Measurements from ENCODE around the gene CPXM1.
A peak's percentile ranks its signal among the peaks of the same experiment; 100 is the strongest.

CPXM1 gene

GRCh38 chr20:2799271-2799670 is 1.2 kb downstream of the CPXM1 start:
- peak overlapping the region; percentile 89 for H3K4me3 Mint-ChIP-seq
- peaks cover 15% of the 10 kb centered on the region for H3K4me1 Mint-ChIP-seq (ENCODE audit: low read depth)
- H3K27me3 Mint-ChIP-seq (ENCODE audit: low read depth), result peaks cover 62% of the 10 kb centered on the region
- H3K9me3 Mint-ChIP-seq, result no peaks in the 10 kb centered on the region
- peaks cover 3% of the 10 kb centered on the region for H3K36me3 Mint-ChIP-seq (ENCODE audit: low read depth)
- no peak overlapping the region for H3K27ac Mint-ChIP-seq

GRCh38 chr20:2798814-2799213 is 1.6 kb downstream of the CPXM1 start:
- Mint-ChIP-seq H3K27ac (no peak overlapping the region), H3K36me3 (ENCODE audit: low read depth) (peaks cover 3% of the 10 kb centered on the region), H3K27me3 (ENCODE audit: low read depth) (peaks cover 57% of the 10 kb centered on the region), H3K9me3 (no peaks in the 10 kb centered on the region), H3K4me3 (no peak overlapping the region), H3K4me1 (ENCODE audit: low read depth) (peaks cover 15% of the 10 kb centered on the region)

- Mint-ChIP-seq H3K27me3 (ENCODE audit: low read depth) (peaks cover 56% of the 10 kb centered on the region), H3K36me3 (ENCODE audit: low read depth) (peaks cover 3% of the 10 kb centered on the region), H3K4me3 (no peak overlapping the region), H3K4me1 (ENCODE audit: low read depth) (peaks cover 15% of the 10 kb centered on the region), H3K27ac (no peak overlapping the region), H3K9me3 (no peaks in the 10 kb centered on the region)
Observed at GRCh38 chr20:2798095-2798805, 2.2 kb downstream of the CPXM1 start.

GRCh38 chr20:2797136-2797983 is 3.1 kb downstream of the CPXM1 start:
- Mint-ChIP-seq H3K9me3 (no peaks in the 10 kb centered on the region), H3K4me1 (ENCODE audit: low read depth) (peaks cover 15% of the 10 kb centered on the region), H3K4me3 (no peak overlapping the region), H3K36me3 (ENCODE audit: low read depth) (peaks cover 3% of the 10 kb centered on the region), H3K27ac (no peak overlapping the region), H3K27me3 (ENCODE audit: low read depth) (peaks cover 54% of the 10 kb centered on the region)

- Mint-ChIP-seq H3K4me1 (ENCODE audit: low read depth) (peaks cover 13% of the 10 kb centered on the region), H3K27me3 (ENCODE audit: low read depth) (peaks cover 54% of the 10 kb centered on the region), H3K9me3 (no peaks in the 10 kb centered on the region), H3K4me3 (no peak overlapping the region), H3K27ac (no peak overlapping the region), H3K36me3 (ENCODE audit: low read depth) (peaks cover 3% of the 10 kb centered on the region)
Observed at GRCh38 chr20:2796011-2796660, 4.3 kb downstream of the CPXM1 start.

- Mint-ChIP-seq H3K9me3 (no peaks in the 10 kb centered on the region), H3K4me3 (no peak overlapping the region), H3K4me1 (ENCODE audit: low read depth) (peaks cover 8% of the 10 kb centered on the region), H3K27ac (no peak overlapping the region), H3K27me3 (ENCODE audit: low read depth) (peaks cover 52% of the 10 kb centered on the region), H3K36me3 (ENCODE audit: low read depth) (peaks cover 3% of the 10 kb centered on the region)
Observed at GRCh38 chr20:2795451-2795850, 5.0 kb downstream of the CPXM1 start.

- Mint-ChIP-seq H3K27ac (no peak overlapping the region), H3K4me3 (no peak overlapping the region), H3K36me3 (ENCODE audit: low read depth) (peaks cover 2% of the 10 kb centered on the region), H3K4me1 (ENCODE audit: low read depth) (peaks cover 6% of the 10 kb centered on the region), H3K9me3 (no peaks in the 10 kb centered on the region), H3K27me3 (ENCODE audit: low read depth) (peaks cover 52% of the 10 kb centered on the region)
Observed at GRCh38 chr20:2794866-2795447, 5.5 kb downstream of the CPXM1 start.

- peaks cover 47% of the 10 kb centered on the region for H3K27me3 Mint-ChIP-seq (ENCODE audit: low read depth)
- no peak overlapping the region for H3K27ac Mint-ChIP-seq
Observed at GRCh38 chr20:2794202-2794748, 6.2 kb downstream of the CPXM1 start.

GRCh38 chr20:2793471-2793870 is 7.0 kb downstream of the CPXM1 start:
- Mint-ChIP-seq H3K27ac (no peak overlapping the region), H3K27me3 (ENCODE audit: low read depth) (peaks cover 46% of the 10 kb centered on the region), H3K9me3 (no peaks in the 10 kb centered on the region), H3K4me3 (no peak overlapping the region), H3K4me1 (ENCODE audit: low read depth) (no peaks in the 10 kb centered on the region), H3K36me3 (ENCODE audit: low read depth) (no peaks in the 10 kb centered on the region)

More at GRCh38 chr20:2794202-2794748, 6.2 kb downstream of the CPXM1 start:
- Mint-ChIP-seq H3K4me1 (ENCODE audit: low read depth) (no peaks in the 10 kb centered on the region), H3K36me3 (ENCODE audit: low read depth) (no peaks in the 10 kb centered on the region), H3K9me3 (no peaks in the 10 kb centered on the region), H3K4me3 (no peak overlapping the region)

GRCh38 chr20:2783908-2784566 is 16.4 kb downstream of the CPXM1 start:
- Mint-ChIP-seq H3K27ac (no peak overlapping the region), H3K9me3 (no peaks in the 10 kb centered on the region), H3K4me1 (ENCODE audit: low read depth) (peaks cover 4% of the 10 kb centered on the region), H3K27me3 (ENCODE audit: low read depth) (peaks cover 39% of the 10 kb centered on the region), H3K36me3 (ENCODE audit: low read depth) (no peaks in the 10 kb centered on the region), H3K4me3 (no peak overlapping the region)

- peaks cover 4% of the 10 kb centered on the region for H3K4me1 Mint-ChIP-seq (ENCODE audit: low read depth)
- H3K27me3 Mint-ChIP-seq (ENCODE audit: low read depth), result peaks cover 31% of the 10 kb centered on the region
- no peaks in the 10 kb centered on the region for H3K9me3 Mint-ChIP-seq
- no peak overlapping the region for H3K27ac Mint-ChIP-seq
- H3K36me3 Mint-ChIP-seq (ENCODE audit: low read depth), result no peaks in the 10 kb centered on the region
- no peak overlapping the region for H3K4me3 Mint-ChIP-seq
Observed at GRCh38 chr20:2780948-2781347, 19.5 kb downstream of the CPXM1 start.

GRCh38 chr20:2778602-2779321 is 21.7 kb downstream of the CPXM1 start:
- Mint-ChIP-seq H3K4me3 (no peak overlapping the region), H3K27me3 (ENCODE audit: low read depth) (peaks cover 31% of the 10 kb centered on the region), H3K36me3 (ENCODE audit: low read depth) (no peaks in the 10 kb centered on the region), H3K9me3 (no peaks in the 10 kb centered on the region), H3K27ac (no peak overlapping the region), H3K4me1 (ENCODE audit: low read depth) (peaks cover 4% of the 10 kb centered on the region)

GRCh38 chr20:2775139-2775538 is 25.3 kb downstream of the CPXM1 start:
- H3K27ac Mint-ChIP-seq, result no peak overlapping the region
- H3K36me3 Mint-ChIP-seq (ENCODE audit: low read depth), result no peaks in the 10 kb centered on the region
- H3K9me3 Mint-ChIP-seq, result no peaks in the 10 kb centered on the region
- no peak overlapping the region for H3K4me3 Mint-ChIP-seq
- no peaks in the 10 kb centered on the region for H3K4me1 Mint-ChIP-seq (ENCODE audit: low read depth)
- peaks cover 21% of the 10 kb centered on the region for H3K27me3 Mint-ChIP-seq (ENCODE audit: low read depth)
